GM18505 (cell line): ENCODE results near the gene PIGU.
"Not testable (repeated sequence)": the region's sequence is repeated elsewhere in the genome, so short reads cannot be mapped to it uniquely, and the experiment has no call there.

ENCODE experiments used
- ATAC-seq: cut with Tn5 transposase; IDR thresholded peaks from one replicate; pipeline ENCODE4 v1.9.1; 2021; ENCODE audit not compliant: unreplicated experiment
- POLR2A ChIP-seq: IDR thresholded peaks from 4 replicates; pipeline ENCODE4 v1.6.1; 2011; ENCODE audit warnings: borderline replicate concordance; ENCODE audit not compliant: insufficient read depth, insufficient read length; ENCODE audit errors: extremely low read depth

Gene PIGU

GRCh38 chr20:34701405-34702085 lies 24.7 kb upstream of the PIGU start:
- no peak for ATAC-seq
- no peak for TF ChIP-seq POLR2A

- no peak for TF ChIP-seq POLR2A
- no peak for ATAC-seq
These were observed 16.5 kb upstream of the PIGU start for GRCh38 chr20:34693414-34693813.

GRCh38 chr20:34691838-34692237 lies 14.9 kb upstream of the PIGU start:
- no peak for TF ChIP-seq POLR2A
- no peak for ATAC-seq

- no peak for ATAC-seq
These were observed 12.6 kb upstream of the PIGU start for GRCh38 chr20:34689486-34689885.

GRCh38 chr20:34683667-34684066 lies 6.8 kb upstream of the PIGU start:
- TF ChIP-seq POLR2A = no peak
- ATAC-seq = no peak

More at GRCh38 chr20:34689486-34689885, 12.6 kb upstream of the PIGU start:
- TF ChIP-seq POLR2A = no peak

GRCh38 chr20:34680586-34681175 lies 3.8 kb upstream of the PIGU start:
- no peak for TF ChIP-seq POLR2A
- ATAC-seq = no peak

- TF ChIP-seq POLR2A = no peak
- no peak for ATAC-seq
These were observed 775 bp downstream of the PIGU start for GRCh38 chr20:34675993-34676641.

GRCh38 chr20:34675561-34675960 lies 1.3 kb downstream of the PIGU start:
- TF ChIP-seq POLR2A = no peak

GRCh38 chr20:34673412-34673811 lies 3.5 kb downstream of the PIGU start:
- no peak for TF ChIP-seq POLR2A

More at GRCh38 chr20:34675561-34675960, 1.3 kb downstream of the PIGU start:
- no peak for ATAC-seq

GRCh38 chr20:34669094-34669493 lies 7.8 kb downstream of the PIGU start:
- TF ChIP-seq POLR2A = no peak
- no peak for ATAC-seq

More at GRCh38 chr20:34673412-34673811, 3.5 kb downstream of the PIGU start:
- ATAC-seq = no peak

GRCh38 chr20:34664751-34665150 lies 12.1 kb downstream of the PIGU start:
- ATAC-seq = not testable (repeated sequence)

- no peak for TF ChIP-seq POLR2A
- ATAC-seq = no peak
These were observed 13.5 kb downstream of the PIGU start for GRCh38 chr20:34663213-34663943.

- ATAC-seq = not testable (repeated sequence)
These were observed 15.1 kb downstream of the PIGU start for GRCh38 chr20:34661811-34662210.

- not testable (repeated sequence) for ATAC-seq
These were observed 18.2 kb downstream of the PIGU start for GRCh38 chr20:34658654-34659053.
